ENCODE measurements around the gene UBE2E2. TPM values are rescaled to one million over a fixed set of nuclear protein-coding genes. Genes with fewer than 3 reads are reported as not detected.

The UBE2E2 gene
- total RNA-seq, 1 experiment from 2014 or later, result 9.5 TPM

DNA sequence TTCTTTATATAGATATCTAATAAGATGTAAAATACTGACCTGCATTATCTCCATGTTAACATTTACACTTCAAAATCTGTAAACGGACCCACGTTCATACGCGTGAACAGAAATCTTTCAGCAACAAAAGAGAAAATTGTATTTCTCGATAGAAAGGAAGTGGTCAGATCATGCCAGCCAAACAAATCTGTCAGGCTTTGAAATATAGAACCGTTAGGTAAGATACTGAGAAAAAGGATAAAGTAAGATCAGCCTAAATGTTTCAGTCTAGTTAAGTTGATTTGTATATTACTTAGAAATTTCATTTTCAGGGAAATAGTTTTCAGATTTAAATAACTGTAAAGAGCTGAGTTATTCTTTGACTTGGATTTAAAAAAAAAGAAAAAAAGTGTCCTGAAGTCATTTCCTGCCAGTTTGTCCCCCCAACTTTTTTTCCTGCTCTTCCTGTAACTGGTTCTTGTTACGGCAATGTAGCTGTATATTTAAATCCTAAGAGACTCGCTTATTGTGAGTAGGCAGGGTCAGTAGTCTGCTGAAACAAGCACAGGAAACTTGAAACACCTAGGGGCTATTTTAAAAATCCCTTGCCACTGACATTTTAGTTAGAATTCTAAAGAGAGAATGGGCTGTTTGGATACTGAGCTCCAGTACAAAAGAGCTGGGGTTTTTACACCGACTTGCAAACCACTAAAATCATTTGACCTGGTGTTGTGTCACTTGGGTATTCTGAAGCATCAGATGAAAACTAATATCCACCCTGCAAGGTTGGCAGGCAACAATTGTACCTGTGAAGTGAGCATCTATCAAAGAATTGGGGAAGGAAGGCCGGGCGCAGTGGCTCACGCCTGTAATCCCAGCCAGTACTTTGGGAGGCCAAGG is 237.5 kb downstream of the UBE2E2 start:
- DNase-seq (ENCODE audit: low spot score), result no peak

GRCh38 chr3:23442598-23443383 is 239.7 kb downstream of the UBE2E2 start:
- DNase-seq (ENCODE audit: low spot score), result no peak

GRCh38 chr3:23444386-23444785 is 241.3 kb downstream of the UBE2E2 start:
- no peak for DNase-seq (ENCODE audit: low spot score)

GRCh38 chr3:23446301-23446700 is 243.2 kb downstream of the UBE2E2 start:
- DNase-seq (ENCODE audit: low spot score), result no peak

GRCh38 chr3:23448998-23449537 is 245.9 kb downstream of the UBE2E2 start:
- DNase-seq (ENCODE audit: low spot score), result no peak

- DNase-seq (ENCODE audit: low spot score), result no peak
These were observed 246.9 kb downstream of the UBE2E2 start for GRCh38 chr3:23450051-23450450.

DNA sequence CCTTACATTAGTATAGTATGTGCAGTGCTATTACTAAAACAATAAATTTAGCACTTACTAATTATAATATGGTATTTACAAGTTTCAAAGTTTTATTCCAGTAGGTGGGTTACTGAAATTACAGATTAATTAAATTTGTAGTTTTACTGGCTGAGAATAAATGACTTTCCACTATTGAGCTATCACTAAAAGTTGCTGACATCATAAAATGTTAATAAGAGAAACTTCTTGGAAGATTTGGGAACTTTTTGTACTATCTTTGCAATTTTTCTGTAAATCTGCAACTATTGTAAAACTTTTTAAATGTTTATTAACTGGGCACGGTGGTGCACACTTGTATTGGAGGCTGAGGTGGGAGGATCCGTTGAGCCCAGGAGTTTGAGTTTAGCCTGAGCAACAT is 247.7 kb downstream of the UBE2E2 start:
- DNase-seq (ENCODE audit: low spot score), result no peak

DNA sequence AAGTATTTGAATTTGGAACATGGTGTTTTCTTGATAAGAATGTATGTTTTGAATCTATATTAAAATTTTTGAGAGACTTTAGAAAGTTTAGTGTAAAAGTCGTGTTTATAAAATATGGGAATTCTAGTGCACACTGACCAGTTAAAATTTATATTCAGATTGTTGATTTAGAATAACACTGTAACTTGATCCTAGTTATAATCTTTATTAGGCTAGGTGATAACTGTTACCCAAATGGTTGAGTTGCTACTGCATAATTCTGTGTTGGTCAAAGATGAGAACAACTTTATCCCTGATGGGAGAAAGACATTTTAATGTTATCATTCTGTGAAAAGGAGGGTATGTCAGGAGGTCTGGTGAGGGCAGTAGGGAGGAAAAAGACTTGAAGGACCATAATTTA is 249.3 kb downstream of the UBE2E2 start:
- no peak for DNase-seq (ENCODE audit: low spot score)

- DNase-seq (ENCODE audit: low spot score), result peak; percentile 66
These were observed 252.0 kb downstream of the UBE2E2 start for GRCh38 chr3:23455084-23455483.

DNA sequence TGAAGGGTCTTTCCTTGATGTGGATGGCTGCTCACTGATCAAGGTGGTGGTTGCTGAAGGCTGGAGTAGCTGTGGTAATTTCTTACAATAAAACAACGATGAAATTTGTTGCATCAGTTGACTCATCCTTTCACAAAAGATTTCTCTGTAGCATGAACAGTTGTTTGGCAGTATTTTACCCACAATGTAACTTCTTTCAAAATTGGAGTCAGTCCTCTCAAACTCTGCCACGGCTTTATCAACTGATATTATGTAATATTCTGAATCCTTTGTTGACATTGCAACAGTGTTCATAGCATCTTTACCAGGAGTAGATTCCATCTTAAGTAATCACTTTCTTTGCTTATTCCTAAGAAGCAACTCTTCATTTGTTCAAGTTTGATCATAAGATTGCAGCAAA is 252.6 kb downstream of the UBE2E2 start:
- no peak for DNase-seq (ENCODE audit: low spot score)

GRCh38 chr3:23457697-23458096 is 254.6 kb downstream of the UBE2E2 start:
- DNase-seq (ENCODE audit: low spot score), result no peak

GRCh38 chr3:23459465-23459864 is 256.3 kb downstream of the UBE2E2 start:
- DNase-seq (ENCODE audit: low spot score), result no peak

- DNase-seq (ENCODE audit: low spot score), result no peak
These were observed 256.9 kb downstream of the UBE2E2 start for GRCh38 chr3:23459889-23460546.

GRCh38 chr3:23461069-23461468 is 257.9 kb downstream of the UBE2E2 start:
- DNase-seq (ENCODE audit: low spot score), result no peak

DNA sequence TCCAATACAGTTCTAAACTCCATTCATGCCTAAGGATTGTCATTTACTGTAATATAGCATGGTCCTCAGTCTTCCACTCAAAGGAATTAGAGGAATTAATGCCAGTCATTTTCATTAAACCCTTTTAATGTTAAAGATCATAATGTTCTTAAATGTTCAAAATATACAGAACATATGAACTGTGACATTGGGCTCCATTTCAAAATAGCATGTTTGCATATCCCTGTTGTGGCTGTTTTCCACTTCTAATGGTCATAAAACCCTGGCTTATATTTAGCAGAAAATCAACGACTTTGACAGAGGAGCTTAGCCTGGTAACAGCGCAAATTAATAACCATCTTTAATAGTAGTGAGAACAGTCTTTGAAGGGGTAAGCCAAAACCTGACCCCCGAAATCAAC is 260.7 kb downstream of the UBE2E2 start:
- DNase-seq (ENCODE audit: low spot score), result no peak

- no peak for DNase-seq (ENCODE audit: low spot score)
These were observed 262.4 kb downstream of the UBE2E2 start for GRCh38 chr3:23465569-23465968.

GRCh38 chr3:23468203-23468602 is 265.1 kb downstream of the UBE2E2 start:
- no peak for DNase-seq (ENCODE audit: low spot score)

GRCh38 chr3:23474580-23475357 is 271.6 kb downstream of the UBE2E2 start:
- peak; percentile 25 for DNase-seq (ENCODE audit: low spot score)

- DNase-seq (ENCODE audit: low spot score), result no peak
These were observed 272.3 kb downstream of the UBE2E2 start for GRCh38 chr3:23475446-23475845.

DNA sequence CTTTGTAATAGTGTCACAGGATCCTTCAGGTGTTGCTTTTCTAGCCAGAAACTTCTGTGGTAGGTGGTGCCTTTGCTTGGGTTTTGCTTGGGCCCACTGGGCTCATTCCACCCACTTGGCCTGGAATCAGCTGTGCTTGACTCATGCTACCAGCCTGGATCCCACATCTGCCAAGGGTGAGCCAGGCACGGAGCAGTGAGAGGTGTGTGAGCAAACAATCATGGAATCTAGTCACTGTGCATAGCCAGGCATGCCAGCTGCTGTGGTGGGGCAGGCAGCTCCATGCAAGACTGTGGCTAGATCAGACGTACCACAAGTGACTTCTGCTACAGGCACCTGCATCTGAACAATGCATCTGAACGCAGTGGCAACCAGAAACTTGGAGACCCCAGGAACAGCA is 275.9 kb downstream of the UBE2E2 start:
- DNase-seq (ENCODE audit: low spot score), result no peak

GRCh38 chr3:23479615-23480328 is 276.6 kb downstream of the UBE2E2 start:
- no peak for DNase-seq (ENCODE audit: low spot score)
